HT1080 (cell line): ENCODE results near the gene ADAM15. TPM values are rescaled to one million over a fixed set of nuclear protein-coding genes. Genes with fewer than 3 reads are reported as not detected.

ENCODE experiments used
- DNase-seq: peaks from one replicate; pipeline ENCODE4 v3.0.0-alpha.2; 2015; ENCODE audit warnings: low read depth
- total RNA-seq: library from RNA; depleted of rRNA; stranded (reverse); fragments of >200 nt; shearing (Covaris generic); gene quantifications from 2 replicates; pipeline ENCODE4 v1.2.3, GENCODE V29; 2014; rRNA removed

The ADAM15 gene
- total RNA-seq, 1 experiment from 2014 or later, result 262 TPM

DNA sequence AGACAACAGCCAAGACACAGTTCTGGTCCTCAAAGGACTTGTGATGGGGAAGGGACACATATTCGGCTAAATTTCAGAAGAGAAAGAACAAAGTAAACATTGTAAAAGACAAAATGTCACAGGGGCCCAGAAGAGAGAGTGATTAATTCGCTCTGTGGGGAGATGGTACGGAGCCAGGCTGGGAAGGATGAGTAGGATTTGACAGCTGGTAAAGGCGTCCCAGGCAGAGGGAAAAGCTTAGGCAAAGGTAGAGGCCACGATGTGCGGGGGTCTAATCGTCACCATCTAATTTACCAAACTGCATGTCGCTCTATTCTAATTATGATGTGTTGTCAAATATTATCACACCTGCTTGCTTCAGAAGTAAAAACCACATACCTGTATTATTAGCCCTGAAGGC, 59.3 kb downstream of the ADAM15 start:
- no peak for DNase-seq

DNA sequence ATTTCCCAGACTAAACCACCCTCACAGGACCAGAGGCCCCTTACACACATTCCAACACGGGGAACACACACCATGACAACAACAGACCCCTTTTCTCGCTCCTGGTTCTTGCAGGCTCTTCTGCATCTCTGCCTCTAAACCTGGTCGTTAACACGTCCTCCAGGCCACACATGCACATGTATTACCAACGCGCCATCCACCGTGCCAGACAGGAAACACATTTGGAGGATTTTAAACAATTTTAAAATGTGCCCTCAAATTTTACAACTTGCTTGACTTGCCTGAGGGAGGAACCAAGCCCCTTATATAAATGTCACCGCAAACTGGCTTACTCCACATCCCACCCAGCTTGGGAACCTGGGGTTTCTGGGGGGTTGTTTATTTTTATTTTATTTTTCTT, 59.7 kb downstream of the ADAM15 start:
- no peak for DNase-seq

Other genes with a start within 250 kb of the ADAM15 start
- 0.20 and 0.34 TPM in 2 replicates for gene KCNN3, start 181.0 kb upstream of the ADAM15 start, total RNA-seq
- gene PMVK, start 114.6 kb upstream of the ADAM15 start, total RNA-seq, result 6.2 and 10.8 TPM in 2 replicates
- gene PBXIP1, start 95.2 kb upstream of the ADAM15 start, total RNA-seq, result 12.0 and 13.9 TPM in 2 replicates
- 26.3 and 32.4 TPM in 2 replicates for gene PYGO2, start 89.5 kb upstream of the ADAM15 start, total RNA-seq
- 126 and 173 TPM in 2 replicates for gene SHC1, start 80.6 kb upstream of the ADAM15 start, total RNA-seq
- gene CKS1B, start 76.6 kb upstream of the ADAM15 start, total RNA-seq, result 210 and 222 TPM in 2 replicates
- 49.5 and 50.0 TPM in 2 replicates for gene FLAD1, start 68.0 kb upstream of the ADAM15 start, total RNA-seq
- gene LENEP, start 57.7 kb upstream of the ADAM15 start, total RNA-seq, result 0.64 TPM in 1 of 2 replicates, not detected in the other
- gene ZBTB7B, start 48.5 kb upstream of the ADAM15 start, total RNA-seq, result 18.9 and 22.2 TPM in 2 replicates
- 0.03 TPM in 1 of 2 replicates, not detected in the other for gene DCST2, start 17.5 kb upstream of the ADAM15 start, total RNA-seq
- 0.17 TPM in 1 of 2 replicates, not detected in the other for gene DCST1, start 17.5 kb upstream of the ADAM15 start, total RNA-seq
- gene EFNA4, start 12.4 kb downstream of the ADAM15 start, total RNA-seq, result 8.4 and 11.0 TPM in 2 replicates
- 3.3 and 7.0 TPM in 2 replicates for gene EFNA3, start 27.5 kb downstream of the ADAM15 start, total RNA-seq
- 1.4 and 3.6 TPM in 2 replicates for gene EFNA1, start 76.6 kb downstream of the ADAM15 start, total RNA-seq
- gene SLC50A1, start 84.5 kb downstream of the ADAM15 start, total RNA-seq, result 36.9 and 42.2 TPM in 2 replicates
- gene DPM3, start 89.2 kb downstream of the ADAM15 start, total RNA-seq, result 36.0 and 42.9 TPM in 2 replicates
- gene KRTCAP2, start 122.0 kb downstream of the ADAM15 start, total RNA-seq, result 126 and 170 TPM in 2 replicates
- 3.1 and 4.1 TPM in 2 replicates for gene TRIM46, start 122.5 kb downstream of the ADAM15 start, total RNA-seq
- gene THBS3, start 156.6 kb downstream of the ADAM15 start, total RNA-seq, result 2.7 and 3.1 TPM in 2 replicates
- gene MTX1, start 157.4 kb downstream of the ADAM15 start, total RNA-seq, result 50.0 and 54.0 TPM in 2 replicates
- gene ENTREP3, start 204.2 kb downstream of the ADAM15 start, total RNA-seq, result 7.7 and 15.3 TPM in 2 replicates
- gene SCAMP3, start 211.0 kb downstream of the ADAM15 start, total RNA-seq, result 124 and 158 TPM in 2 replicates
- 19.1 and 26.0 TPM in 2 replicates for gene CLK2, start 222.2 kb downstream of the ADAM15 start, total RNA-seq
- gene HCN3, start 226.1 kb downstream of the ADAM15 start, total RNA-seq, result 0.84 and 1.1 TPM in 2 replicates